ENCODE data around the gene PTPRN2. TPM values are rescaled to one million over a fixed set of nuclear protein-coding genes. Genes with fewer than 3 reads are reported as not detected.

The PTPRN2 gene
- total RNA-seq, 1 donor from 2014 or later: 2.4 TPM

- DNase-seq (ENCODE audit: low read depth in 2 of 2): no peak
These were observed 463.9 kb downstream of the PTPRN2 start for GRCh38 chr7:158123753-158124152.

GRCh38 chr7:158123214-158123613 is 464.4 kb downstream of the PTPRN2 start:
- DNase-seq (ENCODE audit: low read depth in 2 of 2): no peak

- DNase-seq (ENCODE audit: low read depth in 2 of 2): no peak
These were observed 466.1 kb downstream of the PTPRN2 start for GRCh38 chr7:158121441-158122045.

GRCh38 chr7:158120716-158121115 is 466.9 kb downstream of the PTPRN2 start:
- DNase-seq (ENCODE audit: low read depth in 2 of 2): no peak

- no peak for DNase-seq (ENCODE audit: low read depth in 2 of 2)
These were observed 467.3 kb downstream of the PTPRN2 start for GRCh38 chr7:158120316-158120715.

GRCh38 chr7:158117341-158118222 is 470.0 kb downstream of the PTPRN2 start:
- DNase-seq (ENCODE audit: low read depth in 2 of 2): no peak

GRCh38 chr7:158116235-158116634 is 471.4 kb downstream of the PTPRN2 start:
- no peak for DNase-seq (ENCODE audit: low read depth in 2 of 2)

GRCh38 chr7:158114056-158114850 is 473.4 kb downstream of the PTPRN2 start:
- no peak for DNase-seq (ENCODE audit: low read depth in 2 of 2)

- no peak for DNase-seq (ENCODE audit: low read depth in 2 of 2)
These were observed 474.1 kb downstream of the PTPRN2 start for GRCh38 chr7:158113321-158114025.

- no peak for DNase-seq (ENCODE audit: low read depth in 2 of 2)
These were observed 474.9 kb downstream of the PTPRN2 start for GRCh38 chr7:158112571-158113320.

GRCh38 chr7:158111906-158112570 is 475.6 kb downstream of the PTPRN2 start:
- no peak for DNase-seq (ENCODE audit: low read depth in 2 of 2)

- no peak for DNase-seq (ENCODE audit: low read depth in 2 of 2)
These were observed 476.4 kb downstream of the PTPRN2 start for GRCh38 chr7:158111049-158111751.

GRCh38 chr7:158110661-158111048 is 477.0 kb downstream of the PTPRN2 start:
- no peak for DNase-seq (ENCODE audit: low read depth in 2 of 2)

GRCh38 chr7:158110034-158110590 is 477.5 kb downstream of the PTPRN2 start:
- no peak for DNase-seq (ENCODE audit: low read depth in 2 of 2)

GRCh38 chr7:158109364-158110033 is 478.1 kb downstream of the PTPRN2 start:
- no peak for DNase-seq (ENCODE audit: low read depth in 2 of 2)

- DNase-seq (ENCODE audit: low read depth in 2 of 2): no peak
These were observed 478.9 kb downstream of the PTPRN2 start for GRCh38 chr7:158108646-158109293.

- no peak for DNase-seq (ENCODE audit: low read depth in 2 of 2)
These were observed 479.8 kb downstream of the PTPRN2 start for GRCh38 chr7:158107806-158108205.

- no peak for DNase-seq (ENCODE audit: low read depth in 2 of 2)
These were observed 481.4 kb downstream of the PTPRN2 start for GRCh38 chr7:158106272-158106671.
